Right lobe of liver (tissue), 6 donors: ENCODE results near the gene OPA3. TPM values are rescaled to one million over a fixed set of nuclear protein-coding genes. Genes with fewer than 3 reads are reported as not detected.

Source experiments
- ATAC-seq, 4 donors: fragments of 200-7000 bp; cut with Tn5 transposase; one replicate each; pipeline ENCODE4 v1.9.1; 2020; ENCODE audit warnings: mild to moderate bottlenecking in 4 of 4, moderate library complexity in 4 of 4
- DNase-seq, 3 donors: peaks; one replicate each; pipeline ENCODE4 v3.0.0-alpha.2; 2020
- H3K27ac ChIP-seq, 3 donors: fragments of 200-600 bp; one replicate each; pipeline ENCODE4 v1.8.0; 2022
- H3K27me3 ChIP-seq, 2 donors: fragments of 200-600 bp; one replicate each; pipeline ENCODE4 v1.8.0; 2022
- H3K36me3 ChIP-seq, 4 donors: fragments of 200-600 bp; sonication (generic) in 1 of 4; one replicate each; pipeline versions ENCODE4 v1.5.1 to v1.8.0; 2017 to 2022; ENCODE audit warnings: control low read depth in 1 of 4
- H3K4me1 ChIP-seq, 4 donors: fragments of 200-600 bp; sonication (generic) in 1 of 4; one replicate each; pipeline versions ENCODE4 v1.5.1 to v1.8.0; 2017 to 2022; ENCODE audit warnings: control low read depth in 1 of 4
- H3K4me3 ChIP-seq, 3 donors: fragments of 200-600 bp; one replicate each; pipeline ENCODE4 v1.8.0; 2022
- H3K9me3 ChIP-seq, 4 donors: fragments of 200-600 bp; sonication (generic) in 1 of 4; one replicate each; pipeline versions ENCODE4 v1.5.1 to v1.8.0; 2017 to 2022; ENCODE audit warnings: control low read depth in 1 of 4
- POLR2A ChIP-seq: fragments of 450-650 bp; IDR thresholded peaks from one replicate; pipeline ENCODE4 v1.6.1; 2017; ENCODE audit warnings: antibody characterized with exemption, mild to moderate bottlenecking
- WGBS: methylation state at CpG from one replicate; pipeline ENCODE4 v1.1.6; 2018; ENCODE audit warnings: low coverage, low lambda C conversion rate; ENCODE audit not compliant: insufficient coverage; ENCODE audit errors: missing lambda C conversion rate; 5-methylcytosine and 5-hydroxymethylcytosine counted together
- intact Hi-C, 2 donors: fragments of 100-400 bp; cut with DNase I; formaldehyde crosslinking; loops; one replicate each; pipeline versions ENCODE4 v1.11.2 to v1.14.1; 2022
- total RNA-seq, 6 experiments: library from RNA; depleted of rRNA in 2 of 6; stranded (reverse); fragments of >200 nt in 2 of 6; fragmentation: NEBNext Ultra II Directional in 3 of 6; extraction: Animal tissue kit (Norgen Biotek cat#: 25700) in 3 of 6; gene quantifications; one replicate each; pipeline versions ENCODE4 v1.1.0 to v1.2.4, GENCODE V29; 2016 to 2023
- TF ChIP-seq, protein P1 (sequence below), 4 donors: fragments of 200-600 bp in 3 of 4; fragments of 450-650 bp in 1 of 4; IDR thresholded peaks; one replicate each; pipeline versions ENCODE4 v1.5.1 to v1.8.0; 2016 to 2022; ENCODE audit warnings: antibody characterized with exemption in 4 of 4, mild to moderate bottlenecking in 2 of 4
- donor health status: DM: no; HTN: yes; CAD: no.
- donor health status: DM: no; HTN: no; CAD: no.
- donor health status: DM: no; HTN: no; CAD: no.
- donor health status: DM: no; HTN: yes; CAD: no.
- donor health status: DM: no; HTN: yes; CAD: no.

OPA3 gene
- total RNA-seq, 6 experiments from 2014 or later, result 6.7 to 18.1 (median 8.1) TPM

- Histone ChIP-seq H3K36me3 (no peaks in the 10 kb centered on the region), H3K27ac (no peak within 1 kb of the TSS), H3K4me1 (peaks cover 0 to 21% (median 0%) of the 10 kb centered on the region in 4 donors), H3K4me3 (peak within 1 kb of the TSS in 1 of 3 donors; percentile 65), H3K27me3 (no peaks in the 10 kb centered on the region), H3K9me3 (no peaks in the 10 kb centered on the region)
- DNase-seq (peak in 1 of 3 donors; percentile 45), ATAC-seq (peak in 1 of 4 donors; percentile 4)
- WGBS, result 4% methylated on average over 17 of the region's 89 CpGs
- TF ChIP-seq, protein P1, sequence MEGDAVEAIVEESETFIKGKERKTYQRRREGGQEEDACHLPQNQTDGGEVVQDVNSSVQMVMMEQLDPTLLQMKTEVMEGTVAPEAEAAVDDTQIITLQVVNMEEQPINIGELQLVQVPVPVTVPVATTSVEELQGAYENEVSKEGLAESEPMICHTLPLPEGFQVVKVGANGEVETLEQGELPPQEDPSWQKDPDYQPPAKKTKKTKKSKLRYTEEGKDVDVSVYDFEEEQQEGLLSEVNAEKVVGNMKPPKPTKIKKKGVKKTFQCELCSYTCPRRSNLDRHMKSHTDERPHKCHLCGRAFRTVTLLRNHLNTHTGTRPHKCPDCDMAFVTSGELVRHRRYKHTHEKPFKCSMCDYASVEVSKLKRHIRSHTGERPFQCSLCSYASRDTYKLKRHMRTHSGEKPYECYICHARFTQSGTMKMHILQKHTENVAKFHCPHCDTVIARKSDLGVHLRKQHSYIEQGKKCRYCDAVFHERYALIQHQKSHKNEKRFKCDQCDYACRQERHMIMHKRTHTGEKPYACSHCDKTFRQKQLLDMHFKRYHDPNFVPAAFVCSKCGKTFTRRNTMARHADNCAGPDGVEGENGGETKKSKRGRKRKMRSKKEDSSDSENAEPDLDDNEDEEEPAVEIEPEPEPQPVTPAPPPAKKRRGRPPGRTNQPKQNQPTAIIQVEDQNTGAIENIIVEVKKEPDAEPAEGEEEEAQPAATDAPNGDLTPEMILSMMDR (IDR thresholded peaks at IDR 0.05), result no peak
- TF ChIP-seq POLR2A, result no peak
- intact Hi-C loops, result no loop called here
Measured at GRCh38 chr19:45498411-45499195, 86.0 kb downstream of the OPA3 start, which contains the start of gene PPM1N. TSS of gene PPM1N (plus strand) at chr19:45498443. CDS start at chr19:45498473, 30 bp downstream.

DNA sequence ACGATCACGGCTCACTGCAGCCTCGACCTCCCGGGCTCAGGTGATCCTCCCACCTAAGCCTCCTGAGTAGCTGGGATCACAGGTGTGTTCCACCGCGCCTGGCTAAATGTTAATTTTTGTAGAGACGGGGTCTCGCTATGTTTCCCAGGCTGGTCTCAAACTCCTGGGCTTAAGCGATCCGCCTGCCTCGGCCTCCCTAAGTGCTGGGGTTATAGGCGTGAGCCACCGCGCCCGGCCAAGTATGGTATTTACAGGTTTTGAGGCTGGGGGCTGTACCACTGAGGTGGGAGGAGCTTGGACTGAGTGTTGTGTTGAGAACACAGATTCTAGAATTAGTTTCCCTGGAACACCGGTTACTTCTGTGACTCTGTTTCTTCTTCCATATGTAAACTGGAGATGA is 86.8 kb downstream of the OPA3 start:
- Histone ChIP-seq H3K4me1 (peaks cover 0 to 22% (median 0%) of the 10 kb centered on the region in 4 donors), H3K36me3 (no peaks in the 10 kb centered on the region), H3K27me3 (no peaks in the 10 kb centered on the region), H3K27ac (no peak overlapping the region), H3K4me3 (no peak overlapping the region), H3K9me3 (no peaks in the 10 kb centered on the region)
- ATAC-seq (no peak), DNase-seq (no peak)
- TF ChIP-seq POLR2A, result no peak
- TF ChIP-seq, protein P1 (IDR thresholded peaks at IDR 0.05), result no peak
- WGBS, result 36% methylated on average over 13 of the region's 16 CpGs
- intact Hi-C loops, result no loop called here

DNA sequence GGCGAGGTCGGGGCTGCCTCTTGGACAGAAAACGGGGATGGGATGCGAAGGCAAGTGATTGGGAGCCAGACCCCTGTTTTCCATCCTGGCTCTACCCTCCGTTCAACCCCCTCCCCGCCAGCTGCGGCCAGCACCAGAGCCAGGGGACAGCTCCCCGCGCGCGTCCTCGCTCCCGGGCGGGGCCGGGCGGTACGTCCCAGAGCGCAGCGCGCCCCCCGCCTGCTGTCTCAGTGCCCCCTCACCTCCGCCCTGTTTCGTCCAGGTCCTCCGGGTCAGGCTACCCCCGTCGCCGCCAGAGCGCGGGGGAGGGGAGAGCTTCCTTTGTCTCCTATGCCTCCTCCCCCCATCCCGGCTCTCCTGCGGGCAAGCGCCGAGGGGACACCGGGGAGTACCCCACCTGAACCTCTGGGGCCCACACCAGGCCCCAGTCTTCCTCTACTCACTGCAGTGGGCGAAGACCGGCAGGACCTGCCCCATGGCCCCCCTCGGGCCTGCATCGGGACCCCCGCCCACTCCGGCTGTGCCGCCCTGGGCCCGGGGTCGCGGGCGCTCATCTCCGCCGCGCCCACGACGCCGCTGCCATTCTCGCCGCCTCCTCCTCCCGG is 88.2 kb downstream of the OPA3 start:
- ATAC-seq (peak; percentile 8 to 30 (median 13)), DNase-seq (peak in 1 of 3 donors; percentile 64)
- H3K27ac ChIP-seq, result no peak overlapping the region
- intact Hi-C loops, result no loop called here
- no peaks in the 10 kb centered on the region for H3K27me3 ChIP-seq
- WGBS, result 1% methylated on average over 14 of the region's 54 CpGs
- H3K36me3 ChIP-seq, result no peaks in the 10 kb centered on the region
- no peak for TF ChIP-seq POLR2A
- TF ChIP-seq, protein P1 (IDR thresholded peaks at IDR 0.05), result no peak
- peaks cover 0 to 24% (median 0%) of the 10 kb centered on the region in 4 donors for H3K4me1 ChIP-seq
- H3K4me3 ChIP-seq, result peak overlapping the region; percentile 47 to 65 (median 56)
- H3K9me3 ChIP-seq, result no peaks in the 10 kb centered on the region

DNA sequence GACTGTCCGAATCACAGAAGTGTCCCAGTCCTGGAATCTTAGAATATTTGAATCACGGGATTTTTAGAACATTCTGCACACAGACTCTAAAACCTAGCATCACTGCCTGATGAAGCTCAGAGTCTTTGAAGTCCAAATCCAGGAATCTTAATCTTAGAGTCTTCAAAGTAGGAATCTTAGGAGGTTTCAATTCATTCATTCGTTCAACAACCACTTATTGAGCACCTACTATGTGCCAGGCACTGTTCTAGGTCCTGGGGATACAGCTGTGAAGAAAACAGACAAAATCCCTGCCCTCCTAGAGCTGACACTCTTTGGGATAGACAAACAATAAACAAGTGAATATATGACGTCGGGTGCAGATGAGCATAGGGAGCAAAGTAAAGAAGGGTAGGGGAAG is 89.4 kb downstream of the OPA3 start:
- H3K4me3 ChIP-seq, result no peak overlapping the region
- WGBS, result 57% methylated on average over 5 of the region's 5 CpGs
- ATAC-seq (no peak), DNase-seq (no peak)
- H3K27me3 ChIP-seq, result no peaks in the 10 kb centered on the region
- H3K9me3 ChIP-seq, result no peaks in the 10 kb centered on the region
- peaks cover 0 to 24% (median 0%) of the 10 kb centered on the region in 4 donors for H3K4me1 ChIP-seq
- H3K36me3 ChIP-seq, result no peaks in the 10 kb centered on the region
- intact Hi-C loops, result no loop called here
- no peak overlapping the region for H3K27ac ChIP-seq
- TF ChIP-seq, protein P1 (IDR thresholded peaks at IDR 0.05), result no peak
- TF ChIP-seq POLR2A, result no peak
